HepG2 (cell line): Measurements from ENCODE around the gene SYT7.

ENCODE experiments used
- ATF3 ChIP-seq: sonication (generic); formaldehyde crosslinking; IDR thresholded peaks from 2 replicates; pipeline ENCODE4 v1.4.0; 2020; ENCODE audit warnings: missing genetic modification reagents
- CTCF ChIP-seq: sonication (generic); formaldehyde crosslinking; IDR thresholded peaks from 2 replicates; pipeline ENCODE4 v1.5.0; 2020; ENCODE audit warnings: mild to moderate bottlenecking, missing genetic modification reagents, moderate library complexity
- POLR2A ChIP-seq, 2 experiments: IDR thresholded peaks; 2 replicates each; pipeline ENCODE4 v1.6.1; 2011; ENCODE audit warnings: low read depth in 2 of 2, low read length in 2 of 2, mild to moderate bottlenecking in 1 of 2, moderate library complexity in 1 of 2; ENCODE audit not compliant: insufficient read depth in 1 of 2
- POLR2AphosphoS5 ChIP-seq: IDR thresholded peaks from 2 replicates; pipeline ENCODE4 v1.6.1; 2012; ENCODE audit warnings: low read depth, low read length
- SATB2 ChIP-seq: sonication (generic); formaldehyde crosslinking; IDR thresholded peaks from 2 replicates; pipeline ENCODE4 v1.5.0; 2020; ENCODE audit warnings: missing genetic modification reagents
- SIN3A ChIP-seq: IDR thresholded peaks from 2 replicates; pipeline ENCODE4 v1.6.1; 2011; ENCODE audit warnings: low read depth, mild to moderate bottlenecking, control low read depth, low read length, borderline replicate concordance
- SP1 ChIP-seq, 2 experiments: fragments of 450-650 bp in 1 of 2; sonication (generic) in 1 of 2; formaldehyde crosslinking in 1 of 2; IDR thresholded peaks; 2 replicates each; pipeline versions ENCODE4 v1.4.0 to v1.6.1; 2016 to 2020; ENCODE audit warnings: missing genetic modification reagents in 1 of 2
- ZNF34 ChIP-seq: sonication (generic); formaldehyde crosslinking; IDR thresholded peaks from 2 replicates; pipeline ENCODE4 v1.4.0; 2020; ENCODE audit warnings: mild to moderate bottlenecking, missing genetic modification reagents, borderline replicate concordance
- ZNF484 ChIP-seq: sonication (generic); formaldehyde crosslinking; IDR thresholded peaks from 2 replicates; pipeline ENCODE4 v1.5.1; 2020; ENCODE audit warnings: mild to moderate bottlenecking, low read depth, missing genetic modification reagents, borderline replicate concordance
- ZNF615 ChIP-seq: sonication (generic); formaldehyde crosslinking; IDR thresholded peaks from 2 replicates; pipeline ENCODE4 v1.5.0; 2020; ENCODE audit warnings: mild to moderate bottlenecking, missing genetic modification reagents, borderline replicate concordance
- ZNF674 ChIP-seq: sonication (generic); formaldehyde crosslinking; IDR thresholded peaks from 2 replicates; pipeline ENCODE4 v1.5.0; 2020; ENCODE audit warnings: low read depth, mild to moderate bottlenecking, missing genetic modification reagents
- ZNF841 ChIP-seq: sonication (generic); formaldehyde crosslinking; IDR thresholded peaks from 2 replicates; pipeline ENCODE4 v1.8.1; 2023; ENCODE audit warnings: missing genetic modification reagents, borderline replicate concordance
- TF ChIP-seq, protein P1 (sequence below): sonication (generic); formaldehyde crosslinking; IDR thresholded peaks from 2 replicates; pipeline ENCODE4 v1.4.0; 2020; ENCODE audit warnings: low read depth, mild to moderate bottlenecking, missing genetic modification reagents
- TF ChIP-seq, protein P2 (sequence below): sonication (generic); formaldehyde crosslinking; IDR thresholded peaks from 2 replicates; pipeline ENCODE4 v1.5.0; 2020; ENCODE audit warnings: missing genetic modification reagents

DNA sequence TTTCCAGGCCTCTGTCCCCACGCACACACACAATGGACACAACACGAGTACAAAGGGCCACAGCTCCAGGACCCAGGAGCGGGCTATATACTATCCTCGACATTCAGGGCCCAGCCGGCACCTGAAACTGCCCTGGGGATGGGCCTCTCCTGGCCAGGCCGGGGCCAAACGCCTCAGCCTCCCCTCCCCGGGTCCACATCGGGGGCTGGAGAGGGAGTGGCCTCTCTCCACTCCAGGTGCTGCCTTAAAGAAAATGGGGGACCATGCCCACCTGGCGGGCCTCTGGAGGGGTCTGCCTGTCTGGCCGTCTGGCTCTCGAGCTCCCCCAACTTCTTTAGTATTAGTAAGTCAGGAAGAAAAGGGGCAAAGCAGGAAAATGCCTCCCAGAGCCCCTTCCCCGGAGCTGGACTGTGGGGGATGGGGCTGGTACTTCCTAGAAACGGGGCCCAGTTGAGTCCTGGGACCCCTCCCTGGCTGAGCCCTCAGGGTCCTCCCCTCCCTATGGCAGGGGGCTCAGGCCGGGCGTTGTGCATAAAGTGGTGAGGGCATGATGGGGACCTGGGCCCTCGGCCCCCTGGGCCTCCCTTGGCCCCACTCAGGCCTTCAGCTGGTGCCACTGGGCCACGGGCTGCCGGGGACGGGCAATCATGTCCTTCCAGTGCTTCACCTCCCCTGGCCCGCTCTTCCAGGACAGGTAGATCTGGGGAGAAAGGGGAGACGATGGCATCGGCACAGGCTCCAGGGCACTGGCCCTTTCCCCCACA is 62.7 kb downstream of the SYT7 start:
- no peak for TF ChIP-seq SIN3A
- no peak for TF ChIP-seq ZNF484 (CRISPR knock-in tag)
- no peak for TF ChIP-seq CTCF (CRISPR knock-in tag)
- TF ChIP-seq POLR2AphosphoS5 = no peak
- TF ChIP-seq SP1 (IDR thresholded peaks at IDR 0.05) = no peak
- no peak for TF ChIP-seq SP1 (CRISPR knock-in tag; IDR thresholded peaks at IDR 0.05)
- TF ChIP-seq, protein P1, sequence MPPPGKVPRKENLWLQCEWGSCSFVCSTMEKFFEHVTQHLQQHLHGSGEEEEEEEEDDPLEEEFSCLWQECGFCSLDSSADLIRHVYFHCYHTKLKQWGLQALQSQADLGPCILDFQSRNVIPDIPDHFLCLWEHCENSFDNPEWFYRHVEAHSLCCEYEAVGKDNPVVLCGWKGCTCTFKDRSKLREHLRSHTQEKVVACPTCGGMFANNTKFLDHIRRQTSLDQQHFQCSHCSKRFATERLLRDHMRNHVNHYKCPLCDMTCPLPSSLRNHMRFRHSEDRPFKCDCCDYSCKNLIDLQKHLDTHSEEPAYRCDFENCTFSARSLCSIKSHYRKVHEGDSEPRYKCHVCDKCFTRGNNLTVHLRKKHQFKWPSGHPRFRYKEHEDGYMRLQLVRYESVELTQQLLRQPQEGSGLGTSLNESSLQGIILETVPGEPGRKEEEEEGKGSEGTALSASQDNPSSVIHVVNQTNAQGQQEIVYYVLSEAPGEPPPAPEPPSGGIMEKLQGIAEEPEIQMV (CRISPR knock-in tag) = no peak
- no peak for TF ChIP-seq ATF3
- TF ChIP-seq, protein P2, sequence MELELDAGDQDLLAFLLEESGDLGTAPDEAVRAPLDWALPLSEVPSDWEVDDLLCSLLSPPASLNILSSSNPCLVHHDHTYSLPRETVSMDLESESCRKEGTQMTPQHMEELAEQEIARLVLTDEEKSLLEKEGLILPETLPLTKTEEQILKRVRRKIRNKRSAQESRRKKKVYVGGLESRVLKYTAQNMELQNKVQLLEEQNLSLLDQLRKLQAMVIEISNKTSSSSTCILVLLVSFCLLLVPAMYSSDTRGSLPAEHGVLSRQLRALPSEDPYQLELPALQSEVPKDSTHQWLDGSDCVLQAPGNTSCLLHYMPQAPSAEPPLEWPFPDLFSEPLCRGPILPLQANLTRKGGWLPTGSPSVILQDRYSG (CRISPR knock-in tag) = no peak
- no peak for TF ChIP-seq SATB2 (CRISPR knock-in tag)
- TF ChIP-seq ZNF34 (CRISPR knock-in tag) = no peak
- TF ChIP-seq POLR2A (IDR thresholded peaks at IDR 0.05; ENCODE audit: insufficient read depth in 1 of 2, low read depth in 2 of 2, low read length in 2 of 2) = no peak
- TF ChIP-seq ZNF615 (CRISPR knock-in tag) = no peak
- TF ChIP-seq ZNF841 (CRISPR knock-in tag) = no peak
- no peak for TF ChIP-seq ZNF674 (CRISPR knock-in tag)
